ENCODE measurements around the gene STAT1.
"Not testable (repeated sequence)": the region's sequence is repeated elsewhere in the genome, so short reads cannot be mapped to it uniquely, and the experiment has no call there.

STAT1 gene

GRCh38 chr2:191009541-191010374, 4.2 kb downstream of the STAT1 start:
- DNase-seq, result no peak

GRCh38 chr2:191008286-191008685, 5.7 kb downstream of the STAT1 start:
- DNase-seq, result no peak

- no peak for DNase-seq
These were observed 6.8 kb downstream of the STAT1 start for GRCh38 chr2:191006997-191007783.

- no peak for DNase-seq
These were observed 7.7 kb downstream of the STAT1 start for GRCh38 chr2:191006297-191006696.

GRCh38 chr2:191003405-191004309, 10.3 kb downstream of the STAT1 start:
- DNase-seq, result no peak

- DNase-seq, result no peak
These were observed 12.3 kb downstream of the STAT1 start for GRCh38 chr2:191001624-191002023.

- no peak for DNase-seq
These were observed 12.9 kb downstream of the STAT1 start for GRCh38 chr2:191001032-191001431.

- DNase-seq, result no peak
These were observed 13.9 kb downstream of the STAT1 start for GRCh38 chr2:190999949-191000665.

- DNase-seq, result no peak
These were observed 14.9 kb downstream of the STAT1 start for GRCh38 chr2:190999058-190999457.

GRCh38 chr2:190997526-190998113, 16.4 kb downstream of the STAT1 start:
- DNase-seq, result no peak

- no peak for DNase-seq
These were observed 17.0 kb downstream of the STAT1 start for GRCh38 chr2:190996947-190997346.

- peak in 1 of 56 donors; percentile 19 for DNase-seq
These were observed 17.5 kb downstream of the STAT1 start for GRCh38 chr2:190996338-190996946.

- DNase-seq, result not testable (repeated sequence)
These were observed 18.7 kb downstream of the STAT1 start for GRCh38 chr2:190995315-190995714.

- DNase-seq, result no peak
These were observed 19.8 kb downstream of the STAT1 start for GRCh38 chr2:190994148-190994547.

GRCh38 chr2:190993292-190993643, 20.7 kb downstream of the STAT1 start:
- DNase-seq, result no peak

- DNase-seq, result no peak
These were observed 23.8 kb downstream of the STAT1 start for GRCh38 chr2:190990132-190990531.

GRCh38 chr2:190988910-190989309, 25.1 kb downstream of the STAT1 start:
- no peak for DNase-seq

- no peak for DNase-seq
These were observed 26.0 kb downstream of the STAT1 start for GRCh38 chr2:190987938-190988337.

- DNase-seq, result no peak
These were observed 26.9 kb downstream of the STAT1 start for GRCh38 chr2:190987116-190987515.

Data from amygdala (tissue), 56 donors.